COLO668 (cell line): ENCODE data around the gene ABLIM2.
"Not testable (repeated sequence)": the region's sequence is repeated elsewhere in the genome, so short reads cannot be mapped to it uniquely, and the experiment has no call there.

ENCODE experiments used
- DNase-seq: peaks from one replicate; lab custom pipeline; 2025; ENCODE audit not compliant: unreplicated experiment; lab: John Stamatoyannopoulos, UW

ABLIM2 gene

GRCh38 chr4:8142556-8142955 is 16.1 kb downstream of the ABLIM2 start:
- no peak for DNase-seq

- no peak for DNase-seq
Measured at GRCh38 chr4:8141935-8142334, 16.7 kb downstream of the ABLIM2 start.

- DNase-seq, result no peak
Measured at GRCh38 chr4:8140915-8141314, 17.7 kb downstream of the ABLIM2 start.

GRCh38 chr4:8139726-8140125 is 18.9 kb downstream of the ABLIM2 start:
- not testable (repeated sequence) for DNase-seq

GRCh38 chr4:8136972-8137710 is 21.5 kb downstream of the ABLIM2 start:
- DNase-seq, result no peak

GRCh38 chr4:8136529-8136928 is 22.1 kb downstream of the ABLIM2 start:
- DNase-seq, result no peak

- no peak for DNase-seq
Measured at GRCh38 chr4:8135666-8136065, 22.9 kb downstream of the ABLIM2 start.

GRCh38 chr4:8133897-8134563 is 24.6 kb downstream of the ABLIM2 start:
- DNase-seq, result no peak

- DNase-seq, result no peak
Measured at GRCh38 chr4:8132947-8133705, 25.5 kb downstream of the ABLIM2 start.

GRCh38 chr4:8132400-8132799 is 26.2 kb downstream of the ABLIM2 start:
- no peak for DNase-seq

- DNase-seq, result no peak
Measured at GRCh38 chr4:8131826-8132225, 26.8 kb downstream of the ABLIM2 start.

GRCh38 chr4:8131210-8131609 is 27.4 kb downstream of the ABLIM2 start:
- DNase-seq, result no peak

- DNase-seq, result no peak
Measured at GRCh38 chr4:8130346-8131066, 28.1 kb downstream of the ABLIM2 start.

- no peak for DNase-seq
Measured at GRCh38 chr4:8129785-8130184, 28.8 kb downstream of the ABLIM2 start.

GRCh38 chr4:8129136-8129535 is 29.5 kb downstream of the ABLIM2 start:
- DNase-seq, result no peak

- no peak for DNase-seq
Measured at GRCh38 chr4:8128100-8128856, 30.3 kb downstream of the ABLIM2 start.

- DNase-seq, result no peak
Measured at GRCh38 chr4:8127051-8127826, 31.4 kb downstream of the ABLIM2 start.

GRCh38 chr4:8126523-8126922 is 32.1 kb downstream of the ABLIM2 start:
- DNase-seq, result no peak

GRCh38 chr4:8125526-8126056 is 33.0 kb downstream of the ABLIM2 start:
- DNase-seq, result no peak

- DNase-seq, result no peak
Measured at GRCh38 chr4:8123870-8124269, 34.7 kb downstream of the ABLIM2 start.
